ENCODE results near the gene APBB2. TPM values are rescaled to one million over a fixed set of nuclear protein-coding genes. Genes with fewer than 3 reads are reported as not detected.

Gene APBB2
- total and polyA plus RNA-seq, 7 experiments from 2014 or later = 0.42 to 1.5 (median 0.59) TPM; not detected in 2

- Mint-ChIP-seq H3K9me3 (peaks cover 0 to 13% (median 0%) of the 10 kb centered on the region in 11 donors), H3K27me3 (peaks cover 0 to 28% (median 11%) of the 10 kb centered on the region in 5 donors), H3K4me3 (no peak overlapping the region), H3K4me1 (no peaks in the 10 kb centered on the region), H3K27ac (no peak overlapping the region), H3K36me3 (peaks cover 0 to 14% (median 0%) of the 10 kb centered on the region in 5 donors)
- Histone ChIP-seq H3K4me3 (ENCODE audit: low read length) (no peak overlapping the region), H3K4me1 (ENCODE audit: control insufficient read depth in 2 of 2, insufficient read depth in 2 of 2, low read length in 2 of 2) (no peaks in the 10 kb centered on the region), H3K36me3 (ENCODE audit: control insufficient read depth in 2 of 3, insufficient read depth in 3 of 3, low read length in 3 of 3) (no peaks in the 10 kb centered on the region), H3K27ac (ENCODE audit: low read depth, low read length) (no peak overlapping the region), H3K27me3 (ENCODE audit: control insufficient read depth in 2 of 2, insufficient read depth in 2 of 2, low read length in 2 of 2) (no peaks in the 10 kb centered on the region), H3K9me3 (ENCODE audit: control insufficient read depth in 2 of 3, low read length in 3 of 3) (no peaks in the 10 kb centered on the region)
- ATAC-seq (no peak), DNase-seq (no peak)
- intact Hi-C loops (cut with micrococcal nuclease) = no loop called here
- ChIA-PET POLR2A (no interaction called here), CTCF (no interaction called here)
Observed at GRCh38 chr4:41185614-41186592, 28.4 kb downstream of the APBB2 start.

GRCh38 chr4:41184009-41184408 is 30.3 kb downstream of the APBB2 start:
- Mint-ChIP-seq H3K27me3 (peaks cover under 1 to 29% (median 11%) of the 10 kb centered on the region in 5 donors), H3K27ac (no peak overlapping the region), H3K9me3 (peaks cover 0 to 13% (median 0%) of the 10 kb centered on the region in 11 donors), H3K4me3 (no peak overlapping the region), H3K36me3 (peaks cover 0 to 14% (median 0%) of the 10 kb centered on the region in 5 donors), H3K4me1 (no peaks in the 10 kb centered on the region)
- no peaks in the 10 kb centered on the region for H3K27me3 ChIP-seq (ENCODE audit: control insufficient read depth in 2 of 2, insufficient read depth in 2 of 2, low read length in 2 of 2)
- POLR2A ChIA-PET = no interaction called here
- no peak overlapping the region for H3K4me3 ChIP-seq (ENCODE audit: low read length)
- H3K9me3 ChIP-seq (ENCODE audit: control insufficient read depth in 2 of 3, low read length in 3 of 3) = no peaks in the 10 kb centered on the region
- no peak overlapping the region for H3K27ac ChIP-seq (ENCODE audit: low read depth, low read length)
- ATAC-seq (no peak), DNase-seq (no peak)
- H3K4me1 ChIP-seq (ENCODE audit: control insufficient read depth in 2 of 2, insufficient read depth in 2 of 2, low read length in 2 of 2) = no peaks in the 10 kb centered on the region
- CTCF ChIA-PET = no interaction called here
- no peaks in the 10 kb centered on the region for H3K36me3 ChIP-seq (ENCODE audit: control insufficient read depth in 2 of 3, insufficient read depth in 3 of 3, low read length in 3 of 3)
- intact Hi-C loops (cut with micrococcal nuclease) = no loop called here

GRCh38 chr4:41183021-41183553 is 31.3 kb downstream of the APBB2 start:
- ChIA-PET POLR2A (no interaction called here), CTCF (no interaction called here)
- Histone ChIP-seq H3K4me1 (ENCODE audit: control insufficient read depth in 2 of 2, insufficient read depth in 2 of 2, low read length in 2 of 2) (no peaks in the 10 kb centered on the region), H3K27me3 (ENCODE audit: control insufficient read depth in 2 of 2, insufficient read depth in 2 of 2, low read length in 2 of 2) (no peaks in the 10 kb centered on the region), H3K36me3 (ENCODE audit: control insufficient read depth in 2 of 3, insufficient read depth in 3 of 3, low read length in 3 of 3) (no peaks in the 10 kb centered on the region), H3K9me3 (ENCODE audit: control insufficient read depth in 2 of 3, low read length in 3 of 3) (no peaks in the 10 kb centered on the region), H3K4me3 (ENCODE audit: low read length) (no peak overlapping the region), H3K27ac (ENCODE audit: low read depth, low read length) (no peak overlapping the region)
- peaks cover 6 to 36% (median 11%) of the 10 kb centered on the region in 5 donors for H3K27me3 Mint-ChIP-seq
- no peaks in the 10 kb centered on the region for H3K4me1 Mint-ChIP-seq
- H3K36me3 Mint-ChIP-seq = peaks cover 0 to 14% (median 0%) of the 10 kb centered on the region in 5 donors
- no peak overlapping the region for H3K27ac Mint-ChIP-seq
- intact Hi-C loops (cut with micrococcal nuclease) = no loop called here
- ATAC-seq (no peak), DNase-seq (no peak)
- peaks cover 0 to 13% (median 0%) of the 10 kb centered on the region in 11 donors for H3K9me3 Mint-ChIP-seq
- H3K4me3 Mint-ChIP-seq = no peak overlapping the region

DNA sequence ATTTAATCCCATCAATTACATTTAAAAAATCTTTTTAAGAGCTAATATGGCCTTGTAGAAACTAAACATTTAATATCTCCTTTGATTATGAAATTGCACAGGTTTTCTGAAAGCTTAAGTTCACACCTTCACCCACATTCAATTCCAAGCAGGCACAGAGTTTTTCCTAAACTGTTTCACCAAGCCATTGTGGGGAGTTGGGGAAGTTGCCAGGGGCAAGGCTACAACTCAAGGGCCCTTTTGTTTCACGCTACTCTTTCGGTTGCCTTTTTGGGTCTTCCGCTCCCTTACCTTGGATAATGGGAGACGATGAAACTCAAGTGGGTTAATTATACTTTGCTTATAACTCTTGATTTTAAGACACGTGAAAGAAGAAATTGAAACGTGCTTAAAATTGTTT is 33.3 kb downstream of the APBB2 start:
- no peak overlapping the region for H3K4me3 Mint-ChIP-seq
- Histone ChIP-seq H3K27ac (ENCODE audit: low read depth, low read length) (no peak overlapping the region), H3K27me3 (ENCODE audit: control insufficient read depth in 2 of 2, insufficient read depth in 2 of 2, low read length in 2 of 2) (no peaks in the 10 kb centered on the region), H3K4me3 (ENCODE audit: low read length) (no peak overlapping the region), H3K4me1 (ENCODE audit: control insufficient read depth in 2 of 2, insufficient read depth in 2 of 2, low read length in 2 of 2) (no peaks in the 10 kb centered on the region), H3K36me3 (ENCODE audit: control insufficient read depth in 2 of 3, insufficient read depth in 3 of 3, low read length in 3 of 3) (no peaks in the 10 kb centered on the region), H3K9me3 (ENCODE audit: control insufficient read depth in 2 of 3, low read length in 3 of 3) (no peaks in the 10 kb centered on the region)
- H3K27me3 Mint-ChIP-seq = peaks cover 6 to 34% (median 19%) of the 10 kb centered on the region in 5 donors
- peaks cover 0 to 13% (median 0%) of the 10 kb centered on the region in 11 donors for H3K9me3 Mint-ChIP-seq
- ATAC-seq (no peak), DNase-seq (no peak)
- intact Hi-C loops (cut with micrococcal nuclease) = no loop called here
- no peak overlapping the region for H3K27ac Mint-ChIP-seq
- POLR2A ChIA-PET = no interaction called here
- CTCF ChIA-PET = no interaction called here
- no peaks in the 10 kb centered on the region for H3K4me1 Mint-ChIP-seq
- H3K36me3 Mint-ChIP-seq = peaks cover 0 to 14% (median 0%) of the 10 kb centered on the region in 5 donors

DNA sequence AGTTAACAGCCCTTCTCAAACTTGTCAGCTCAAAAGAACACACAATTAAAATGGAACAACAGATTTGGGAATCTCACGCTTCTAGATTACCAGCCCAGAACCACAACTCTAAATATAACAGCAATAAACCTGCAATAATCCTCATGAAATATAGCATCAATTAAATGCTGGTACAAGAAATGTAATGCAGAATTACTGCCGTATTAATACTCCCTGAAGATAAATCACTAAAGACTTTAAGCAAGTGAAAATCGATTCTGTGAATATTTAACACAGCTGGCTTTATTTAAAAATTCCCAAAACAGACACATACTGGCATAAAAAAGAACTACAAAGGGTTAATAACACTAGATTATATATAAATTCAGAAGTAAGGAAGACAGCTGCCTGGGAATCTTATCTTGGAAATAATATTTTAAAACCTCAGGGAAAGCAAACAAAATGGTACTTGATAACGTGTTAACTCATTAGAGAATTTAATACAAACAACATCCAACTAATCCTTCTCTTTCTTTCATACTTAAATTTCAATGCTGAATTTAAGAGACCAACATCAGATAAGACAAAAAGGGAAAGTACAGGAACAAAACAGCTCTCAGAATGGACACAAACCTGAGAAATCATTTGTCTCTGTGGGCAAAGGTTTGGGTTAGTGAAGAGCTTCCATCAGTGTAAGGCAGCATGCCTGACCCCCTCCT is 34.7 kb downstream of the APBB2 start:
- no peak for ATAC-seq
- intact Hi-C loops (cut with micrococcal nuclease) = no loop called here
- Histone ChIP-seq H3K4me1 (ENCODE audit: control insufficient read depth in 2 of 2, insufficient read depth in 2 of 2, low read length in 2 of 2) (no peaks in the 10 kb centered on the region), H3K36me3 (ENCODE audit: control insufficient read depth in 2 of 3, insufficient read depth in 3 of 3, low read length in 3 of 3) (no peaks in the 10 kb centered on the region), H3K4me3 (ENCODE audit: low read length) (no peak overlapping the region), H3K27ac (ENCODE audit: low read depth, low read length) (no peak overlapping the region), H3K9me3 (ENCODE audit: control insufficient read depth in 2 of 3, low read length in 3 of 3) (no peaks in the 10 kb centered on the region), H3K27me3 (ENCODE audit: control insufficient read depth in 2 of 2, insufficient read depth in 2 of 2, low read length in 2 of 2) (no peaks in the 10 kb centered on the region)
- CTCF ChIA-PET = no interaction called here
- POLR2A ChIA-PET = no interaction called here
- no peaks in the 10 kb centered on the region for H3K4me1 Mint-ChIP-seq
- H3K27me3 Mint-ChIP-seq = peaks cover 4 to 29% (median 15%) of the 10 kb centered on the region in 5 donors
- H3K36me3 Mint-ChIP-seq = peaks cover 0 to 10% (median 0%) of the 10 kb centered on the region in 5 donors
- DNase-seq = no peak
- H3K27ac Mint-ChIP-seq = no peak overlapping the region
- no peak overlapping the region for H3K4me3 Mint-ChIP-seq
- peaks cover 0 to 9% (median 0%) of the 10 kb centered on the region in 11 donors for H3K9me3 Mint-ChIP-seq

- H3K9me3 Mint-ChIP-seq = peaks cover 0 to 5% (median 0%) of the 10 kb centered on the region in 11 donors
- DNase-seq = no peak
- ChIA-PET POLR2A (no interaction called here), CTCF (no interaction called here)
- H3K27ac Mint-ChIP-seq = no peak overlapping the region
- no peaks in the 10 kb centered on the region for H3K36me3 ChIP-seq (ENCODE audit: control insufficient read depth in 2 of 3, insufficient read depth in 3 of 3, low read length in 3 of 3)
- intact Hi-C loops (cut with micrococcal nuclease) = no loop called here
- H3K4me1 ChIP-seq (ENCODE audit: control insufficient read depth in 2 of 2, insufficient read depth in 2 of 2, low read length in 2 of 2) = no peaks in the 10 kb centered on the region
- no peaks in the 10 kb centered on the region for H3K4me1 Mint-ChIP-seq
- peaks cover 0 to 24% (median 15%) of the 10 kb centered on the region in 5 donors for H3K27me3 Mint-ChIP-seq
- H3K9me3 ChIP-seq (ENCODE audit: control insufficient read depth in 2 of 3, low read length in 3 of 3) = no peaks in the 10 kb centered on the region
- no peak overlapping the region for H3K4me3 ChIP-seq (ENCODE audit: low read length)
- no peaks in the 10 kb centered on the region for H3K27me3 ChIP-seq (ENCODE audit: control insufficient read depth in 2 of 2, insufficient read depth in 2 of 2, low read length in 2 of 2)
- ATAC-seq = no peak
- H3K4me3 Mint-ChIP-seq = no peak overlapping the region
- peaks cover 0 to 6% (median 0%) of the 10 kb centered on the region in 5 donors for H3K36me3 Mint-ChIP-seq
- H3K27ac ChIP-seq (ENCODE audit: low read depth, low read length) = no peak overlapping the region
Observed at GRCh38 chr4:41178372-41179370, 35.7 kb downstream of the APBB2 start.

Measured in naive thymus-derived CD4-positive, alpha-beta T cell (primary cell).